HT-29 (cell line): ENCODE measurements around the gene BAG2. TPM values are rescaled to one million over a fixed set of nuclear protein-coding genes. Genes with fewer than 3 reads are reported as not detected.

ENCODE experiments used
- DNase-seq: peaks from one replicate; pipeline ENCODE4 v3.0.0-alpha.2; 2015; ENCODE audit warnings: low spot score
- total RNA-seq: library from RNA; depleted of rRNA; stranded (reverse); fragments of >200 nt; shearing (Covaris generic); gene quantifications from 2 replicates; pipeline ENCODE4 v1.2.3, GENCODE V29; 2014; rRNA removed

BAG2 gene
- 6.5 and 8.5 TPM in 2 replicates for total RNA-seq

- DNase-seq = peak; percentile 91
Observed at GRCh38 chr6:57172136-57173055, at the start of gene BAG2. TSS of gene BAG2 (plus strand) at chr6:57172326. CDS start at chr6:57172698, 372 bp downstream.

- DNase-seq = no peak
Observed at GRCh38 chr6:57123111-57123510, 49.0 kb upstream of the BAG2 start.

GRCh38 chr6:57127763-57128162 is 44.4 kb upstream of the BAG2 start:
- DNase-seq = no peak

GRCh38 chr6:57130661-57131177 is 41.4 kb upstream of the BAG2 start:
- no peak for DNase-seq

- DNase-seq = no peak
Observed at GRCh38 chr6:57134954-57135353, 37.2 kb upstream of the BAG2 start.

GRCh38 chr6:57135885-57136284 is 36.2 kb upstream of the BAG2 start:
- no peak for DNase-seq

GRCh38 chr6:57137350-57137749 is 34.8 kb upstream of the BAG2 start:
- DNase-seq = no peak

- DNase-seq = no peak
Observed at GRCh38 chr6:57138026-57138425, 34.1 kb upstream of the BAG2 start.

GRCh38 chr6:57141451-57142177 is 30.5 kb upstream of the BAG2 start:
- no peak for DNase-seq

GRCh38 chr6:57142178-57142525 is 30.0 kb upstream of the BAG2 start:
- no peak for DNase-seq

GRCh38 chr6:57143690-57144089 is 28.4 kb upstream of the BAG2 start:
- no peak for DNase-seq

GRCh38 chr6:57147401-57147800 is 24.7 kb upstream of the BAG2 start:
- DNase-seq = no peak

GRCh38 chr6:57147955-57148858 is 23.9 kb upstream of the BAG2 start:
- DNase-seq = no peak

GRCh38 chr6:57158658-57159057 is 13.5 kb upstream of the BAG2 start:
- DNase-seq = no peak

GRCh38 chr6:57159127-57159526 is 13.0 kb upstream of the BAG2 start:
- DNase-seq = no peak

GRCh38 chr6:57162028-57162427 is 10.1 kb upstream of the BAG2 start:
- DNase-seq = no peak

- no peak for DNase-seq
Observed at GRCh38 chr6:57162516-57162915, 9.6 kb upstream of the BAG2 start.

GRCh38 chr6:57163956-57164355 is 8.2 kb upstream of the BAG2 start:
- DNase-seq = no peak

- no peak for DNase-seq
Observed at GRCh38 chr6:57165080-57165479, 7.0 kb upstream of the BAG2 start.

GRCh38 chr6:57173056-57173885 is 1.1 kb downstream of the BAG2 start:
- peak; percentile 71 for DNase-seq
